ENCODE measurements around the gene PXK.

GRCh38 chr3:58342676-58343075 lies 10.0 kb downstream of the PXK start:
- TF ChIP-seq, protein P1, sequence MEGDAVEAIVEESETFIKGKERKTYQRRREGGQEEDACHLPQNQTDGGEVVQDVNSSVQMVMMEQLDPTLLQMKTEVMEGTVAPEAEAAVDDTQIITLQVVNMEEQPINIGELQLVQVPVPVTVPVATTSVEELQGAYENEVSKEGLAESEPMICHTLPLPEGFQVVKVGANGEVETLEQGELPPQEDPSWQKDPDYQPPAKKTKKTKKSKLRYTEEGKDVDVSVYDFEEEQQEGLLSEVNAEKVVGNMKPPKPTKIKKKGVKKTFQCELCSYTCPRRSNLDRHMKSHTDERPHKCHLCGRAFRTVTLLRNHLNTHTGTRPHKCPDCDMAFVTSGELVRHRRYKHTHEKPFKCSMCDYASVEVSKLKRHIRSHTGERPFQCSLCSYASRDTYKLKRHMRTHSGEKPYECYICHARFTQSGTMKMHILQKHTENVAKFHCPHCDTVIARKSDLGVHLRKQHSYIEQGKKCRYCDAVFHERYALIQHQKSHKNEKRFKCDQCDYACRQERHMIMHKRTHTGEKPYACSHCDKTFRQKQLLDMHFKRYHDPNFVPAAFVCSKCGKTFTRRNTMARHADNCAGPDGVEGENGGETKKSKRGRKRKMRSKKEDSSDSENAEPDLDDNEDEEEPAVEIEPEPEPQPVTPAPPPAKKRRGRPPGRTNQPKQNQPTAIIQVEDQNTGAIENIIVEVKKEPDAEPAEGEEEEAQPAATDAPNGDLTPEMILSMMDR (IDR thresholded peaks at IDR 0.05) = no peak
- no peak for TF ChIP-seq POLR2A (IDR thresholded peaks at IDR 0.05)
